Mucosa of gallbladder (tissue), 1 donor: ENCODE results near the gene ADAMTS14. TPM values are rescaled to one million over a fixed set of nuclear protein-coding genes. Genes with fewer than 3 reads are reported as not detected.

Experiments used
- DNase-seq: peaks from one replicate; pipeline ENCODE4 v3.0.0-alpha.2; 2020; ENCODE audit warnings: low spot score
- total RNA-seq: library from RNA; stranded (reverse); gene quantifications from one replicate; pipeline ENCODE4 v1.2.1, GENCODE V29; 2021
- donor health status: DM: no; HTN: no; CAD: no.

The ADAMTS14 gene
- total RNA-seq, 1 donor from 2014 or later = 4.3 TPM

DNA sequence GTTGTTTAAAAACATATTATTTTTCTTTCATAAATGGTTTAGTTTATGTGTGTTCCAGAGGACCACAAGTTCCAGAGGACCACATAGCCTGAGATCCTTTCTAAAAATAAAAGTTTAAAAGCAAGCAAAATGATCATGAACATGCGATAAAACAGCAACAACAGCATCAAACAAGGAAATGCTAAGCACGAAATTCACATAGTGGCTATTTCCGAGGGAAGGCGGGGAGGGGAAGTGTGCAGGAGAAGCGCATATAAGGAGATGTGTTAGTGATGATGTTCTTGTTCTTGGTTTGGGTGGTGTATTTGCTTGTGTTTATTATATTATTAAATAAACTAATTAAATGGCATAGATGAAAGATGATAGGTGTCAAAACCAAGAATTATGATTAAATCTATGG, 111.7 kb downstream of the ADAMTS14 start:
- DNase-seq = no peak

DNA sequence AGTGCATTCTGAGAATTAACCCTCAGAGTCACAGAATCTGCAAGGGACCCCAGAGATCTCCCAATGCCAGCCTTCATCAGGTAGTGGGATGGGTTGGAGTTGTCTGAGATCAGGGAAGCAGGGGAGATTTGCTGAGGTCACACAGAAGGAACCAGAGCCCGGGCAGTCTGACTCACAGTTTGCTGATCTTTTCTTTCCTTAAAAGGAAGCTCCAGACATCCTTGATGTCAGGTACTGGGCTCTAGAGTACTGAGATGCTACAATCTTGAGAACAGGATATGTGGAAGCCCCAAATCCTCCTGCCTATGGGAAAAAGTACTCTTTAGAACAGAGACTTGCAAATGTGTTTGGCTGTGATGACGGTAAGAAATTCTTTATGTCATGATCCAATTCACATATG, 112.2 kb downstream of the ADAMTS14 start:
- DNase-seq = no peak

DNA sequence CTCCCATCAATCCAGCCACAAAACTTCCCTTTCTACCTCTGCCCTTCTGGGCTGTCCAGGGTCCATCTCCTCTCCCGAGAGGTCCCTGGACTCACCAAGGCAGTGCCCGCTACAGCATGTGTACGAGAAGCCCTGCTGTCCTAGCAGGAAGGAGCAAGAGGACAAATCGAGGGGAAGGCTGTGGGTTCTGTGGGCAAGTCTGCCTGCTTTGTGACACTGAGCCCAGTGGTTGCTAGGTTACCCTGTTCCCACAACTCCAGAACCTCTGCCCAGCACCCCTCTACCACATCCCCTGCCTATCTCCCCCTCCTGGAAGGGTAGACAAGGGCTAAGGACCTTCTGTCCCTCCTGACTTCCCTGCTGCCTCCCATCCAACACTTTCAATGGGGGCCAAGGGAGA, 112.9 kb downstream of the ADAMTS14 start, which contains the start of gene TBATA:
TSS of gene TBATA (minus strand) at position 188 of the 400 bp plus-strand sequence. CDS start 1,998 bp downstream, outside the sequence.
- no peak for DNase-seq

DNA sequence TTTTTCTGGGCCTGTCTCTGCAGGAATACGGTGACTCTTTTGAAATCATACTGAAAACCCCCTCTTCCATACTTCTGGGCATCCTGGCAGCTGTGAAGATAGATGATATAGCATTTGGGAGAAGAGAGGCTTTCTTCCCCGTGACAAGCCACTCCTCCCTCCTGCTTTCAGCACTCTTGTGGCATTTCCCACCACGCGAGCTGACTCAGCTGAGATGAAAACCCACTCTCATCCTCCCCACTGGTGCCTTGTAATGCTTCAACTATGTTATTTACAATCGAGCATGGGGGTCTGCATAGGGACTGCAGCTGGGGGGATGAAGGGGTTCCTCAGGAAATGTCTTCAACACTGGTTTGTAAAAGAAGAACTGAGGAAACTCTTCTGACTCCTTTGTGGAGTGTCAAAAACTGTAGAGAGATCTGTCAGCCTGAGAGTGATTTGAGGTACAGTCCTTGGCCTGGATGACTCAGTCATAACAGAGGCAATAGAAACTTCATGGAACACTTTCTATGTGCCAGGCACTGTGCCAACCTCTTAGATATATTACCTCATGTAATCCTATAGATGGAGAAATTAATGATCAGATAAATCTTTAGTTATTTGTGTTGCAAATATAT, 114.6 kb downstream of the ADAMTS14 start:
- DNase-seq = no peak

DNA sequence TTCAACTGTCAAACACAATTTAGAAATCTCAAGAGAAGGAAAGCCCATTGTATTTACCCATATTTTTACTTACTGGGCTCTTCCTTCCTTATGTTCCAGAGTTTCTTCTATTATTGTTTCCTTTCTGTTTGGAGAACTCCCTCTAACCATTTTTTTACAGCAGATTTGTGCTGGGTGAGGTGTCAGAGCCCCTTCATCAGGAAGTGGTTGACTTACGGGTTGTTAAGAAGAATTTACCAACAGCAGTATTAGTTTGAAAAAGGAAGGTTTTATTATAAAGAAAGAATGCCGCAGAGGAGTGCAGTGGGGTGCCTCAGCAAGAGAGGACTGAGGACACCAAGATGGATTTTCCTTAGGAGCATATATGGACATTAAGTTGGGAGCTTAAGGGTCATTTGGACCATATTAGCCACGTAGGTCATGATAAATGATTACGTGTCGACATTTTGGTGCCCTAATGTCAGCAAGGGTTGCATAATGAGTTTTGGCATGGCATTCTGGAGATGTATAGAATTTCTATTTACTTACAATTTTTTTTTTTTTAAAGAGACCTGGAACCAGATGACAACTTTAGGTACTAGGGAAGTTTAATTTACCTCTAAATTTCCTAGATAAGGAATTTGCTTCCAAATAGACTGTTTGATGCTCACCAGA, 119.2 kb downstream of the ADAMTS14 start:
- no peak for DNase-seq

DNA sequence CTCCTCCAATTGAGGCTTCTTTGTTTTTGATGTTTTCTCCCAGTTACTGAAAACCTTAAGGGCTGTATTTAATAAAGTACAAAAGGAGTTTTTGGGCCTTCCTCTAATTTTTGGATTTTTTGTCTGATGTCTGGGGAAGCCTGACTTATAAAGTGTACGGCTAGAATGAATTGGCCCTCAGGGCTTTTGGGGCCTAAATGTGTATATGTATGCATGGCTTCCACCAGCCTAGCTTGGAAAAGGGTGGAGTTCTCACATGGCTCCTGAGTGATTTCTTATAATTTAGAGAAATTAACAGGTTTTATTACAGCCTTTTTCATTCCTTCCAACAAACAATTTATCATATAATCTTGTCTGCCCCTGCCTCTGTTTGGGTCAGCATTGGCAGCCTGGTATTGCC, 123.3 kb downstream of the ADAMTS14 start:
- DNase-seq = no peak

DNA sequence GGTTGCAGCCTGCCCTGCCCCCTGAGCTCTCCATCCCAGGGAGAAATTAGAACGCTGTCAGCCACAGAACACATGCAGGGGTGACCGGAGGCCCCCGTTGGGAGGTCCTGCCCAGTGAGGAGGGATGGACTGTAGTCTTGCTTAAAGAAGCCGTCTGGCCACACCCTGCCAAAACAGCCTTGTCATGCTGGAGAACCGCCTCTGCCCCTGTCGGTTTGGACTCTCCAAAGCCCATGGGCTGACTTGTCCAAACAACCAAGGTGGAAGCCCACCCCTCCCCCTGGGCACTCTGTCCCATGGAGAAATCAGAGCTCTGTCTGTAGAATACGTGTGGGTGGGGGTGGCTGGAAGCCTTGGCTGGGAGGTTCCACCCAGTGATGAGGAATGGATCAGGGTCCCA, 125.5 kb downstream of the ADAMTS14 start:
- DNase-seq = peak; percentile 9

DNA sequence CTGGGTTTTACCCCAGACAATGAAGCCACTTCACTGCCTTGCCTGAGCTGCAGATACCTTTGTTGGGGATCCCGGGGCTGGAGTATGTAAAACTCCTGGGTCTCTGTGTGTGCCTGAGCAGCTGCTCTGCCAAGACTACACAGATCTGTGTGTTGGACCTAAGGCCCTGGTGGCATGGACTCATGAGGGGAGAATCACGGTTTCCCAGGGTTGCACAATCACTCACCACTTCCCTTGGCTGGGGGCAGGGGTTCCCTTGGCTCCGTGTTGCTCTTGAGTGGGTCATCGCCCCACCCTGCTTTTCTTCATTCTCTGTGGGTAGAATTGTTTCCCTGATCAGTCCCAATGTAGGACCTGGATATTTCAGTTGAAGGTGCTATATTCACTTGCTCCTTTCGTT, 126.8 kb downstream of the ADAMTS14 start:
- DNase-seq = no peak

DNA sequence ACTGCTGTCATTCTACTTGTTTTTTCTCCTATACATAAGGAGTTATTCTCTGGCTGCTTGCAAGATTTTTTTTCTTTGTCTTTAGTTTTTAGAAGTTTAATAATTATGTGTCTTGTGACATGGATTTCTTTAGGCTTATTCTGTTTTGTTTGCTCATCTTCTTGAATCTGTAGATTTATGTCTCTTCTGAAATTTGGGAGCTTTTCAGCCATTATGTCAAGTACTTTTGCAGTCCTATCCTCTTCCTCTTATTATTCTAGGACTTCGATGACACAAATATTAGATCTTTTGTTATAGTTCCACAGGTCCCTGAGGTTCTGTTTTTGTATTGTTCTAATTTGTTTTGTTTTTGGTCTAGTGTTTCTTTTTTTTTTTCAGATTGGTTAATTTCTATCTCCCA, 129.5 kb downstream of the ADAMTS14 start:
- DNase-seq = no peak

DNA sequence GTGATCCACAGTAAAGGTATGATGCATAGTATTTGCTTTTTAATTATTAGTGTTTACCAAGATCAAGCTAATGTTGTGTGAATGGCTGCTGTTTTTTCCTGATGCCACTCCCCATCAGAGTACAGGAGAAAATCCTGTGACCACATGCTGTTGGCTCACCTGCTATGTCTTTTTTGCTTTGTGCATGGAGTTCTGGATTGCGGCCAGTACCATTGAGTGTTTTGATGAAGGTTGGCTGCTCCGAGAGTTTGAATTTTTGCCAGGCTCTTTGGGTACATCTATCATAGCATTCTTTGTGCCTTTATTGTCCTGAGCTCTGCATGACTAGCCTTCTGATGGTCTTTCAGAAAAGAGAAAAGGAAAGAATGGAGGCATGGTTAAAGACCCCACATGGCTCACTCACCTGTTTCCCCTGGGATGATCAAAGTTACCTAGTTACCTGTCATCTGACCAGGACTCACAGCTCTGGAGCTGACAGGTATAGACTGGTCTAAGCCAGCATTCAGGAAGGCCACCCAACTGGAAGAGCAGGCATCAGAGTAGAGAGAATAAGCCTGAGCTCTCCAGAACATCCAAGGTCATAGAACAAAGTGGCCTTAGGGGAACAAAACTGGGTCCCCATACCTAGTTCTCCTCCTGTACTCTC, 131.6 kb downstream of the ADAMTS14 start:
- peak; percentile 78 for DNase-seq

DNA sequence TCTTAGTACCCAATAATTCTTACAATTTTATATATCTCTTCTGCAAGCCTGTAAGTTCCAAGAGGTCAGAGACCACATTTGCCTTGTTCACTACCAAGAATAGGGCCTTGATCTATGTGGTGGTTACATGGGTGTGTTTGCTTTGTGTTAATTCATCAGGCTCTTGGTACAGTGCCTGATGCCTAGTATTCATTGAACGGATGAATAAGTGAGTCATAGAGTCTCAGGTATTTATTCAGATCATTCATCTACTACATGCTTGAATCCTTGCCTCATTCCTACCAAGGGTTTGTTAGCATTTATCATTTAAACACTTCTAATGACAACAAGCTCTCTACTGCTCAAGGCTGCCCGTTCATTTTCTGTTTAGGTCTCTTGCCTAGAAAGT, 132.1 kb downstream of the ADAMTS14 start:
- DNase-seq = no peak

DNA sequence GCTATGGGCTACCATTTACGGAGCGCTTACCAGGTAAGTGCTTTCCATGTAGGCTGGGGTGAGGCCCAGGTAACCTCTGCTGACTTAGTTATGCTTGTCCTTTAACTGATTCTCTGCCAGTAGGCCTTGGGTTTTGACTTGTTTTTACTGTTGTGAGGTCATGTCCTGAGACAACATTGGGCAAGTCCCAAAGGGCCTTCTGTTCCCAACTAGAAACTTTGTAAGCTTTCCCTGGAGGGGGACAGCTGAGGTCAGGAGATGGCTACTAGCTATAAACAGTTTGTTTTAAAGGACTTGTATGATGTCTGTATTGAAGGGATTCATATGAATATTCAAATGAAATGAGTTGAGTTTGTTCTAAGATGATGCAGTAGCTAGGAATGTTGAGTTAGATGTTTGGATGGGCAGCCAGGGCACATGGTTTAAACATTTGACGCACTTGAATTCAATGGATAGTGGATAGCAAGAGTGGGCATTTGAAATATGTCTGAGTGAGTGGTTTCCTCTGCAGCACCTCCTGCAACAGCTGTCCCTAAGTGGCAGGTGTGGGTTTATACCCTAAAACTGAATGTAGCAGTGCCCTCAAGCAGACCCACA, 133.4 kb downstream of the ADAMTS14 start:
- no peak for DNase-seq

DNA sequence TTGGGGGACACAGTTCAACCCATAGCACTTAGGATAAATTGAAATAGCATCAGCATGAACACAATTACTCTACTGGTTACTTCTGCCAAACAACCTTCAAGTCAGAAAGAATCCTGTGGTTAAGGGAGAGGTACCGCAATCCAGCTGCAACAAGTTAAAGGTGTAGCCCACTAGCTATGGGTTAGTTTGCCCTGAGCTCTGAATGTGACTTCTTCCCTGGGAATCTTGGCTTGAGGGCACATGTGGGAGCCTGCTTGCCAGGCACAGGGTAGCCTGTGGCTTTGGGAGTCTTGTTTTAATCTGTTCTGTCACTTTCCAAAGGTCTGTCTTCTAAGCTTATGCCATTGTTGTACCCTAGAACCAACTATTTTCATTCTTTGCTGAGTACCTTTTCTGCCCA, 134.5 kb downstream of the ADAMTS14 start:
- DNase-seq = no peak

DNA sequence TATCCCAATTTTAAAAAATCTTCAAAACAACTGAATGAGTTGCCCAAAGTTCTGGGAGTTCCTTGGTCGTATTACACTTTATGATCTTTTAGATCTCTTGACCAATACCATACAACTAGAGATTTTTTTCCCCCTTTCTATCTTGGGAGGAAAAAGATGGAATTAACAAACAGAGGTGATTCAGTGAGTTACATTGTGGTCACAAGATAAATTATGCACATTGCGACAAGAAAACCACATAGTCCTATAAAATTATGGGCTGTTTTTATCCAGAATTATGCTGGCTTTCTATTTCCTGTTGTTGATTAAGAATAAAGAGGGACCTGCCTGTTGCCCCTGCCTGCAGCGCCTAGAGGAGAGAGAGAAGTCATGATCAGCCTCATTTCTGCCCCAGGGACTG, 135.2 kb downstream of the ADAMTS14 start:
- no peak for DNase-seq

DNA sequence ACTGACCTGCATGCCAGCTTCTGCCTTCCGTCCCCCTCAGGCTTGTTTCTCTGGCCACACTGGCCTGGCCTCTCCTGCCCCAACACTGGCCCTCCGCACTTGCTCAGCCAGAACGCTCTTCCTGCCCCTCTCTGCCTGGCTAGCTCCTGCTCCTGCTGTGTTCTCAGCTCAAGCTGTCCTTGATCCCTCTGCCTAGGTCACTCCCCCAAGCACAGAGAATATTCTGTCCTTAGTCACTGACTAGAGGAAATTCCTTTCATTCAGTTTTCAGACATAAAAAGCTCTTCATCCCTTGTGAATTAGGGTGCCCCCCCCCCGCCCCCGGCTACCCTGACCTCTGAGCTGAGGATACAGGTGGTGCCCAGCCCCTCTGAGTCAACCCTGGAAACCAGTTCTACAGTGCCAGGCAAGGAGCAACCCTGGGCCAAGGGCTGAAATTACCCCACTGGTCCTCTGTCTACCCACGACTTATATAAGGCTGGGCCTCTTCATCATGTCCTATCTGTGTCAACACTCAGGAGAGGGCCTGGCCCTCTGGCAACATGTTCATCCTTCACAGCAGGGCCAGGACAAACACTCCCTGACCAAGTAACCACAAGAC, 136.8 kb downstream of the ADAMTS14 start:
- DNase-seq = no peak

DNA sequence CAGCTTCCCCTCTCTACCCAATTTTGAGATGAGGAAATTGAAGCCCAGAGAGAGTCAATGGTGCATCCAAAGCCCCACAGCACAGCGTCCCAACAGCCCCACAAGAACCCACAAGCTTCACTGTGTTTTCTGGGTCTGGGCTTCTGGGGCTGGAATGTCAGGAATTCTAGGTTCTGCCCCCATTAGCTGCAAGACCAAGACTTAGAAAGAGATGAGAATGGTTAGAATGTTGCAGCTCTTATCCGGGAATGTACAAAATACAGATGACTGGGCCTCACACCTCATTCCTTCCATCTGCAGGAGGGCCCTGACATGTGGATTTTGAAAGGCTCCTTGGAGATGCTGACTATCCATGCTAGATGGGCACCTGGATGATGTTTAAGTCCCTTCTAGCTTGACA, 137.4 kb downstream of the ADAMTS14 start:
- no peak for DNase-seq

DNA sequence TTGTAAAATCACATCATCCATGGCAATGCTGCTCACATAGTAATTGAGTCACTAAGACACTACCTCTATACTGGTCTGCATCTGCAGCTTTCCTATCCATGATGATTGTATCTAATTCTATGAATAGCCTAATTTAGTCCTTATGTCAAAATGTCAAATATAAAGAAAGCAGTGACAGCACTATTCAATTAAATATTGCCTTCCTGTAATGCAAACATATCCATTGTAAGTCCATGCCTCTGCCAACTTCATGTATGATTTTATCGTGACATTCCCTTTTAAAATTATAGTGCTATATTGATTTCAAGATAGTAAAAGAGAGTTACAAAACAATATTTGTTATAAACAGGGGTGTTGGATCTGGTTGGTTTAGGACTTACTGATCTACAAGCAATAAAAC, 138.7 kb downstream of the ADAMTS14 start:
- no peak for DNase-seq

DNA sequence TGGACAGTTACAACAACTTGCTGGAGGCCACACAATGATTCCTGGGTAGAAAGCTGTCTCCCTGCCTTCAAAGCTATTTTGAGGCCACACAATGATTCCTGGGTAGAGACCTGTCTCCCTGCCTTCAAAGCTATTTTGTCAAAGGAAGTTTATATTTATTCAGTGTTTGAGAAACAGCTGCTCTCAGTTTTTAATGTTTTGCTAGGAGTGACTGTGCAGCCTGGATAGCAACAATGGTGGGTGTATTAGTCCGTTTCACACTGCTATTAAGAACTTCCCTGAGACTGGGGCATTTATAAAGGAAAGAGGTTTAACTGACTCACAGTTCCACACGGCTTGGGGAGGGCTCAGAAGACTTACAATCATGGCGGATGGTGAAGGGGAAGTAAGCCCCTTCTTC, 139.6 kb downstream of the ADAMTS14 start:
- no peak for DNase-seq
